Tongue (tissue), 2 donors: ENCODE results near the gene AASS. TPM values are rescaled to one million over a fixed set of nuclear protein-coding genes. Genes with fewer than 3 reads are reported as not detected.
"Not testable (repeated sequence)": the region's sequence is repeated elsewhere in the genome, so short reads cannot be mapped to it uniquely, and the experiment has no call there.

Source experiments
- DNase-seq: peaks from one replicate; pipeline ENCODE4 v3.0.0-alpha.2; 2015
- total RNA-seq: library from RNA; depleted of rRNA; stranded (reverse); fragments of >200 nt; gene quantifications from one replicate; pipeline ENCODE4 v1.2.3, GENCODE V29; 2014

AASS gene
- 37.1 TPM for total RNA-seq

DNA sequence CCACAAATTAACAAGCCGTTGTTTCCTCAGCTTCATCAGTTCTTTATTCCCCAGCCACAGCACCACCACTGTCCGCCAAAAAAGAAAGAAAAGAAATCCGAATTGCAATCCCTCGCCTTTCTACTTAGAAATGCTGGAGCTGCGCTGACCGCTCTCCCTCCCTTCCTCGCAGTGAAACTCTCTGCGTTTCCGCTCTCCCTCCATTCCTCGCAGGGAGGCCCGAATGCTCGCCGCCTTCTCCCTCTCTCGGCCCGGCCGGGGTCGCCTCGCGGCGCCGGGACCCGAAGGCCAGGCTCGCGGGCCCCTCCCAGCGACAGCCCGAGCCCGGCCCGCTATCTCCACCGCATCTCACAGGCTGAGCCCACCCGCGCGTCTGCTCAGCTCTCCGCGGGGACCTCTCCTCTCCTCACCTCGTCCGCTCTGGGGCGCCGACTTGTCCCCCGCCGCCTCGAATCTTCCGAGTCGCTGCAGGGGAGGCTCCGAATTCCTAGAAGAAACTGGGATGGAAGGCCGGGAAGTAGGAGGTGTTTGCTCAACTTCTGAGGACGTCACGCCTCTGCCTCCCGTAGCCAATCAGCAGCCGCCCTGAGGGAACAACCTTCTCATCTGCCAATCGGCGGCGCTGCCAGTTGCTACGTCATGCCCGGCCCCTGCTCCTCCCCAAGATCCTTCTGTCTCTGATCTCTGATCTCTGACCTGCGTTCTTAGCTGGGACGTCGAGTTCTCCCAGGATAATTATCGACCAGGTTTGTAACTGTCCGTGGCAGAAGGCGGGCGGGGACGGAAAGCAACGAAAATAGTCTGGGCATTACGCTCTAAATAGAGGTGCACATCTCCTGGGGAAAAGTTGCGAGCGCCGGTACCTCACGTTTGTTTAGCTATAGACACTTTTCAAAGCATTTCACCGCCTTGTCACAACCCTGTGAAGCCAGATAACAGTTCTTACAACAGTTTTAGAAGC is at the start of gene AASS:
Gene AASS, minus strand, starts transcription at position 499 of the 961 bp plus-strand sequence. CDS start 10,523 bp downstream, outside the sequence.
- DNase-seq: peak; percentile 99

DNA sequence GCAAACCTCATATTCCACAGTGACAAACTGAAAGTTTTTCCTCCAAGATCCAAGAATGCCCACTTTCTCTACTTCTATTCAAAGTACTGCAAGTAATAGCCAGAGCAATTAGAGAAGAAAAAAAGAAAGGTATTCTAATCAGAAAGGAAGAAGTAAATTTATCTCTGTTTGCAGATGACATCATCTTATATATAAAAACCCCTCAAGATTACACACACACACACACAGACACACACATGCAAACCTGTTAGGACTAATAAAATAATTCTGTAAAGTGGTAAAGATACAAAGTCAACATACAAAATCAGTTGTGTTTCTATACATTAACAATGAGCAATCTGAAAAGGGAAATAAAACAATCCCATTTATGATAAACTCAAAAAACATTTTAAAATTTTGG is 44.7 kb upstream of the AASS start:
- no peak for DNase-seq

DNA sequence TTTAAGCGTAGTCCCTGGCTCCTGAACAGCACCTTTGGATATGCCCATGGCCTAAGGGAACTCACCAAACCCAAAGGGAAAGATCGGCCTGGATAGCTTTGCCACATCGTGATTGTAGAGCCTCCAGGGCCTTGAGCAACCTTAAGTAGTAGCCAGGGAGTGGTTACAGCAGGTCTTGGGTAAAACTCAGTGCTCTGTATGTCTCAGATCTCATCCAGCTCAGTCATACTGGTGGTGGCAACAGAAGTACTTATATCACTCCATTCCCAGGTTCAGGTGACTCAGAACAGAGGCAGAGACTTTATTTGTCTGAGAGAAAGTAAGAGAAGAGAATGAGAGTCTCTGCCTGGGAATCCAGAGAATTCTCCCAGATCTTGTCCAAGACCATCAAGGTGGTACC is 39.1 kb upstream of the AASS start:
- DNase-seq: no peak

DNA sequence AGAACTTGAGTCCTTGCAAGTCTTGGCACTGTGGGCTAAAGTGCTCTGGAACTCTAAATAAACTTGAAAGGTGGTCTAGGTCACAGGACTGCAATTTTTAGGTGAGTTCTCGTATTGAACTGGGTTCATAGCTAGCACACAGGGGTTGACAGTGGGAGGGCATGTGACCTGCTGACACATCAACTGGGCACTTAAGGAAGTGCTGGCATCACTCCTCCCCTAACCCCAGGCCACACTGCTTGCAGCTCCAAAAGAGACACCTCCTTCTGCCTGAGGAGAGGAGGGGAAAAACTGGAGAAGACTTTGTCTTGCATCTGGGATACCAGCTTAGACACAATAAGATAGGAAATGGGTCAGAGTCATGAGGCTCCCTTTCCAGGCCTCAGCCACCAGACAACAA is 38.0 kb upstream of the AASS start:
- no peak for DNase-seq

DNA sequence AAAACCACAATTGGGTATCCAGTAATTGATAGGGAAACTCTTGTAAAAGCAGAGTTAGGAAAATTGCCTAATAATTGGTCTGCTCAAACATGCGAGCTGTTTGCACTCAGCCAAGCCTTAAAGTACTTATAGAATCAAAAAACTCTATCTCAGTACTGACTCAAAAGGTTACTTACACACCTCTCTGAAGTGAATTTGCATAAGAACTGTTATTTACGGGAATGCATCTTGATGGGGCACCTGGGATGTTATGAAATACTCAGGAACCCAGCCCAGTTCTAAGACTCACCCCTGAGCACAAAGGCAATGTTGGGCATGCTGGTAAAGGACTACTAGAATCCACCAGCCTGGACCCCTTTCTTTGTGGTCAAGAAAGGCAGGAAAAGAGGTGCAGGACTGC is 28.1 kb upstream of the AASS start:
- not testable (repeated sequence) for DNase-seq

DNA sequence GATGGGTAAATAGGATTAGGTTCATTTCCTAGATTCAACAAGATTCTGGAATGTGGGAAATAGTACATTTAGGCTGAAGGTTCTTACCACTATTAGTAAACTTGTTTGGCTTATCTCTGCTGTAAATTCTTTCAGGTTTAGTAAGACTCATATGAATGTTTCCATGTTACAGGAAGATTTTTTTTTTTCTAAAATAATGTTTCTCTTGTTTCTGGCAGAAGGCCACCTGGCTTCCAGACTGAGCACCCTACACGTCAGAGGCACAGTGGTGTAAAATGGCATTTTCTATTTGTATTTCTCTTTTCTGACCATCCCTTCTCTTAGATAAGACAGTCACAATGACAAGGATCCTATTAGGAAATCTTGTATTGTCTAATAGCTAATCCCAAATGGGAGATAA is 22.7 kb upstream of the AASS start:
- no peak for DNase-seq

DNA sequence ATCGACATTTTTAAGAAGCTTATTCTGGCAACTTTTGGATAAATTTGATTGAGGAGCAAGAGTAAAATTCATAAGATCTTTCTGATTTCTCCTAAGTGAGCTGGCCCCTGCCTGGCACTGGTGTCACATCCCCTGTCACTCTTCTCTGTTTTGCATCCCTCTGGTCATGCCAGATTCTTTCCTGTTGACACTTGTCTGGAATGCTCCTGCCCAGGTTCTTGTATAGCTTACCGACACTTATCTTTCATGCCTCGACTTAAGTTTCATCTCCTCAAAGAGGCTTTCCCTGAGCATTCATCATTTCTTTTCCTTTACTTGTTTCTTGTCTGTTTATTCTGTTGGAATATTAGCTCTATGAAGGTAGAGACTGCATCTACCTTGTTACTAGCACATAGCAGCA is 22.2 kb upstream of the AASS start:
- no peak for DNase-seq

DNA sequence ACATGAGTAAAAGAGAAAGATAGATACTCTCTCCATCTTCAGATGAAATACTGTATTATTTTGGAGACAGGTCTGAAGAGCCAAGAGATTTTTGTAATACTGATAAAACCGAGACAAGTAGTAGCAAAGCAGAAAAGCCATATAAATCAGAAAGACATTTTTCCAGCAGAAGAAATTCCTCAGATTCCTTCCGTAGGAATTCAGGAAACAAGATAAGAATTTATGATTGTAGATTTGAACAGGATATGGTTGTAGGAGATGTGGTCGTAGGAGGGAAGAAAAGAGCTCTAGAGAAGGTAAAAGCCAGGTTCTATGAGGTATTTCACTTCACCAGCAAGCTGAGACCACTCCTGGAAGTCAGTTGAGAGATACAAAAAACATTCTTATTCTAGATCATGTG is 17.6 kb upstream of the AASS start:
- no peak for DNase-seq

DNA sequence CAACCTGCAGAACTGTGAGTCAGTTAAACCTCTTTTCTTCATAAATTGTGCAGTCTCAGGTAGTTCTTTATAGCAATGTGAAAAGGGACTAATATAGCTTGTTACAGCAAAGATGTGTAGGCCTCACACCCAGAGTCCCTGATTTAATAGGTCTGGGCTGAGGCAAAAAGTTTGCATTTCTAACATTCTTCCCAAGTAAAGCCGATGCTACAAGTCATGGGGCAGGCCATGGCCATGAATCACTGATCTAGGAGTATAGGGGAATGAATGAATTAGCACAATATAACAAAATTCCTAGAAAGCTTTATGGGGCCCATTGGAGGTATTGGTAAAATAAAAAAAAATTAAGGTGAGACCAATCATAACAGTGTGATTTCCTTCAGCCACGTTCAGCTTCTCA is 11.5 kb upstream of the AASS start:
- no peak for DNase-seq

DNA sequence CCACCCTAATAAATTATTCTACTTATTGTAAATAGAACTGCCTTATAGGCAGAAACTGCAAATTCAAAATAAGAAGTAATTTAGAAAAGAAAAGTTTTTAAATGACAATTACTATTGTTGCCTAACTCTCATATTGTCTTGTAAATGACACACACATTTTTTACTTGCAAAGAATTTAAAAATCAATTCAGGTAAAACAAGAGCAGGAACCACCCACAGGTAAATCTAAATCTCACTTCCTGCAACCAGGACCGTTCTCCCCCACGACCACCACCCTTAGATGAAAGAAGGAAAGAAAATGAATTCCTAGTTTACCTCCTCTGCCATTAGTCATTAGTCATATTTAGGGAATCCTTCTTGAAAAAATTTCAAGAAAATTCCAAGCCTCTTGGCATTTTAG is 4.8 kb upstream of the AASS start:
- DNase-seq: no peak

DNA sequence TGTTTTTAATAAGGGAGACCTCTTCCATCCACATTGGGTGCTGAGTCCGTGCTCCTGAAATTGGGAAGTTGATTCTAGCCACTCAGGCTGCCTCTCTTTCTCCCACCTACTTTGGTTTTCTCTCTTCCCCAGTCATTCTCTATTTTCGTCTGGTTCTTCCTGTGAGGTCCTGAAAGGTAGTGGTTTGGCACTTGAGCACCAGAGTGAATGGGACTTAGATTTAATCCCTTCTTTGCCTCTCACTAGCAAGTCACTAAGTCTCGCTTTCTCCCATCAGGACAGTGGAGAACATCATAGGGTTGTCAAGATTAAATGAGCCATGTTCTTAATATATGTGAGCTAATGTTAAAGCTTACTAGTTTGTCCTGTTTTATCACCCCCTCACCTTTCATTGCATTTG is 4.0 kb upstream of the AASS start:
- DNase-seq: no peak

DNA sequence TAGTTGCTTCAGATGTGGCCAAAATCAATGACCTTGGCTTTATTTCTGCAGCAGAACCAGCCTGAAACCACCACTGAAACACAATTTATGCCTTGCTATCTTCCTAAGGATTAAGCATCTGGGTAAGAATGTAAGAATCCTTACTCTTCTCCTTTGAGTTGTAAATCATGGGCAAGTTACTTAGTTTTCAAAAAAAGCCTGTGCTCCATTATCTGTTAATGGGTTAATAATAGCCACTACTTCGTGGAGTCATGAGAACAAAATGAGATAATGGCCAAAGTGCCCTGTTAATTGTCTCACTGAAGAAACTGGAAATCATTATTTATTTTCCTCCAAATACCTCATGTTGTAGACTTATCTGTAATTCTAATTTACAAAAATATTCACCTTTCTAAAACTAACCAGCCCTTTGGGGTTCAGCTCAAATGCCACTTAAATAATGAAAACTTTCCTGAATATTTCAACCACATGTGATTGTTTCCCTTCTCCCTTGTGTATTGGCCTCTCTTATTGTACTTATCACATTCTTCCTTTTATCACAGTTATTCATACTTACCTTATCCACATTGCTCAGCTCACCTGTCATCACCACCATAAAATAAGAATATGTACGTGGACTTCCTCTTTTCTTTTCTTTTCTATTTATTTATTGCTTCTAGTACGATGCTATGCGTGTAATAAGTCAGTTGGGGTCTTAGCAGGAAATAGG is 2.0 kb upstream of the AASS start:
- DNase-seq: no peak

DNA sequence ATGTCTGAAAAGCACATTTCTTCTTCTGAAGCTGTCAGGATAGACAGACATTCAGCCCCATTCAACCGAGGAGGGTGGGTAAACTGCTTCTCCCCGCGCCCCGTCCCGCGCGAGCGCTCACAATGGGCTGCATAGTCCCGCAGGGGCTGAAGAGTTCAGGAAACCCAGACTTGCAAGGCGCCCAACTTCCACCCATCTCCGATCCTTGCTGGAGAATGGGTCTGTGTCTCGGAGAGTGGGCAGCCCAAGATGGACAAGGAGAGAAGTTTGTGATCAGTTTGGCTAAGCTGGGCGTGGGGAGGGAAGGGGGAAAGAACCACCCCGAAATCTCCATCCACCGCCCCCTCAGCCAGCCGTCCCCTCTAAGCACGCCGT is 686 bp downstream of the AASS start:
- DNase-seq: peak; percentile 43

DNA sequence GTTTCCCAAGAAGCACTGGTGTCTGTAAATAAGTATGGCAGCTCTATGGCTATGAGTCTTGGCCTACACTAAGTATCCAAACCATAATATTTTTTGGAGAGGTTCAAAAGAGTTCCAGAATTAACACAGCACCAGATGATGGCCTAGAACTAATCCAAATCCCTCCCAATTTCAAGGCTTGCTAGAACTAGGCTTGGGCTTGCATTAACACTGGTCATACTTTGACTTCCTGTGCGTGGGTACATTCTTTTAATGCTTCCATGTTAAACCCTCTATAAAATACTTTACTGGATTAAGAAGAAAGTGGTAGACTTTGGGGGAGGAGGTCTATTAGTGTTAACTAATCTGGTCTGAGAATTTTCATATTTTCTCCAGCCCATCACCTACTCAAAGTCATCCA is 3.1 kb downstream of the AASS start:
- no peak for DNase-seq

DNA sequence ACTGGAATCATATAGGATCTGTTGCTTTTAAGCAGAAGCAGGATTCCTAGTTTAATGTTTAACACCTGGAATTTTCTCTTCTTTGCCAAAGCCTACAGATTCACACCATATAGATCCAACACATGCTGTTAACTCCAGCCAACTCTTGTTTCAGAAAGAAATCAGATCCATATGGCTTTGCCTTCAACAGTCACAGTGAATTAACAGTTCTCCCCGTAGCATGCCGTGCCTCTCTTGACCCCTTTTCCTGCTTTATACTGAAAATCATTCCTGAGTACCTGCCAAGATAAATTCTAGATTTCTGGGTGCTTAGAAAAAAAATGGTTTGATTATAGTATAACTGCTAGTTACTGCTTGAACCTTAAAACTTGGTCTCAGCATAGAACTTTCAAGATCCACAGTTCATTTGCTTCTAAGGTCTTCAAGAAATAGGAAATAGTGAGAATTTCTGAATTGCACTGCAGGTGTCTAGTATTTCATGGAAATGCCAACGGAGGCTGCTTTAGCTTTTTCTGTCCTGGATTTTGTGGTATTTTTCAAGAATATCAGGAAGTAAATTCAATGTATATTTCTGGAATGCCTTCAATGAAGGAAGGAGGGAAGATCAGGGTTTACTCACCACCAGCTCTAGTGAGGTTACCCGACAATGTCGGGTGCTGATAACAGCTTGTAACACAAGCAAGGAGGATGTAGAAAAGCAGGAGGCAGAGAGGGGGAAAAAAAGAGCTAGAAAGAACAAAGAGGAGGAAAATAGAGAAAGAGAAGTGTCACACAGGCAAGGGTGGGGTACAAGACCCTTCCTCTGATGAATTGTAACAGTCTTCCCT is 6.6 kb downstream of the AASS start:
- DNase-seq: peak; percentile 72

DNA sequence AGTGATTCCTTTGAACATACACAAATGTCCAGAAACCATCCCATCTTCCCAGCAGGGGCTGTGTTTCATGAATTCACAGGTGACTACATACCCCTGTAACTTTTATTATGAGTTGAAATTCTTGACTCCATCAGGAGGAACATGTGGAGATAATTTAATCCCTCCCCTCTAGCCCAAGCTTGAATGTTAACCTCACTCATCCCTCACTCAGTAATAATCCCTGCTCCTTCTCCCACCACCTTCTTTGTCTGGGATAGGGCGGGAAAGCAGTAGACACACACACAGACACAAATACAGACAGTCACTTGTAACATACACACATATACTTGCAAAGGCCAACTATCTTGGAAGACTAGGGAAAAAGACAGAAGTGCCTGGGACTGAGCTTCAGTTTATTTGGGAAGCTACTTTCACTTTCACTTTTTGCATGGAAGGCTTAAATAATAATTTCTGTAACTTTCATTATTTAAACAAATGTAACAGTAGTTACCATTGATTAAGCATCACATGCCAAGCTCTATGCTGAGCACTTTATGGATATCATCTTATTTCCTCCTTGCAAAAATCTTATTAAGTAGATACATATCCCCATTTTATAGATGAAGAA is 7.3 kb downstream of the AASS start:
- no peak for DNase-seq

DNA sequence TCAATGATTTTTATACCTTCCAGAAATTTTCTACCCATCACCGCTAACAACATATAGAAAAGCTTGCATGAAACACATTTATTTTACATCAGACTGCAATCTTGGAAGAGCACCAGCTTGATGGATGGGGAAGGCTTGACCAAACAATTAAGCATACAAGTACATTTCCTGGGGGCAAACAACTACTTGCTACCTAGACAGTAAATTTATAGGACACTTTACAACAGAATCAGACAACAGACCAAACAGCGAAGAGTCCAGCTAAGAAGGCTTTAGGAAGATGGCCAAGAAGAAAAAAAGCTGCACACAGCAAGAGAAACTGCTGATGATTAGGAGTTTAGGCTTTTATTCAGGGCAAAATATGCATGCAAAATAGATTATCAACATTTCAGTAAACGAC is 8.0 kb downstream of the AASS start:
- peak; percentile 27 for DNase-seq

DNA sequence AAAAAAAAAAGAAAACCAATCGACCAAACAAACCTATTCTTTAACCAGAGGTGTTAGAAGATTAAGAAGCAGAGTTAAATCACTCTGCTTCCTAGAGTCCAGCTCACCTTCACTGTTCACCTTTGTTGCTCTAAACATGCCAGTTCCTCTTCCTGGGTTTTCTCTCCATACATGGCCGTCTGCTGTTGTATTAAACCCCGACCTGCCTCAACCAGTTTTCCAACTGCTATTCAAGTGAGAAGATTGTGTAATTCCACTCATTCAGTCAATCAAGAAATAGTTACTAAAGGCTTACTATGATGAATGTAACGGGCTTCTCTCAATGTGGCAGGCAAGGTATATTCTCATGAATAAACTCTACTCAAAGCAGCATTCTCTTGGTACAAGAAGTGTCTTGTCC is 8.8 kb downstream of the AASS start:
- no peak for DNase-seq

DNA sequence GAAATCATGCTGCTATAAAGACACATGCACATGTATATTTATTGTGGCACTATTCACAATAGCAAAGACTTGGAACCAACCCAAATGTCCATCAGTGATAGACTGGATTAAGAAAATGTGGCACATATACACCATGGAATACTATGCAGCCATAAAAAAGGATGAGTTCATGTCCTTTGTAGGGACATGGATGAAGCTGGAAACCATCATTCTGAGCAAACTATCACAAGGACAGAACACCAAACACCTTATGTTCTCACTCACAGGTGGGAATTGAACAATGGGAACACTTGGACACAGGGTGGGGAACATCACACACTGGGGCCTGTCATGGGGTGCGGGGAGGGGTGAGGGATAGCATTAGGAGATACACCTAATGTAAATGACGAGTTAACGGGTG is 9.3 kb downstream of the AASS start:
- DNase-seq: not testable (repeated sequence)

DNA sequence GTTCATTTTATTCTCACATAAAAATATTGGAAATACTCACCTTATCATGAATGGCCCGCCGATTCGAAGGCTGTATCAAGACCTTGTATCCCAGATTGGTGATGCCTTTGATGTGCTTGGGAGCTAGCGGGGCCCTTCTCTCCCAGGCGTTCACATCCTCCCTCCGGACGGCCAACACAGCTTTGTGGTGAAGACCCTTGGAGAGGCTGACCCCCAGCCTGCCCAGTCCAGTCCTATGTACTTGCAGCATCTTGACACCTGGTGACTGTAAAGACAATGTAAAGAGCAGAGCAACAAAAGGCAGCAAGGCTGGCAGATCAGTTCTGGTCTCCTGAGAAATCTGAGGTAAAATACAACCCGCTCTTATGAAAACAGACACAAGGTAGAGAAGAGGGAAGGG is 10.6 kb downstream of the AASS start:
- DNase-seq: no peak

DNA sequence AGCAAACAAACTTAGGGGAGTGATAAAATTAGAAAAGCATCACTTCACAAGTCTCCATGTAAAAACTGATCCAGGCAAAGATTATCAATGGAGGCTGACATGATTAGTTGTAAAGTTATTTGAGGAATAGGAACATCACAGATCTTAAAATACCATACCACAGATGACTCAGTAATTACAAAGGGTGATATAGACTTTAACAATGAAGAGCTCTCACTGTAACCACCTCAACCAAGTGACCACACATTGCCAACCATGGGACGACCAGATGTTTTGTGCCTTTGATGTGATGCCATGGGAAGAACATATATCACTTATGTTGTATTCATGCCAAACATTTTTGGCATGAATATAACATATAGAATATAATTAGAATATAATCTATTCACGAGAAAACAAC is 11.7 kb downstream of the AASS start:
- DNase-seq: no peak

DNA sequence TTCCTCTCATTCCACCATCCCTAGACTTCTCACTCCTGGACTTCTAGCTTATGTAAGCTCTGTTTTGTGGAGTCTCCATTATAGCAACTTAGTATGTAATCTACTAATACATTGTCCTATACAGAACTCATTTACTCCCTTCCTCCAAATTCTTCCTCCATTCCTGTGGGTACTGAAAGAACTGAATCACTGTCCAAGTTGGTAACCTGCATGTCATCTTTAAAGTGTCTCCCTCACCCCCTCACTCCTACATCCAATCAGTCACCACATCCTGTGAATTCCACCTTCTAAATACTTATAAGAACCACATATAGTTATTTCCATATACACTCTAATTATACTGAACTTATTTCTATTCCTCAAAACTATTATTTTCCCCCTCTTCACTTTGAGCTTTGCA is 20.3 kb downstream of the AASS start:
- DNase-seq: no peak
